Putamen (tissue), 1 donor: ENCODE results near the gene CHST2.

Experiments
- DNase-seq: peaks from one replicate; pipeline ENCODE4 v3.0.0-alpha.2; 2016; ENCODE audit warnings: low spot score

CHST2 gene

GRCh38 chr3:143098032-143098764, 21.4 kb upstream of the CHST2 start:
- DNase-seq: no peak

GRCh38 chr3:143099210-143099609, 20.4 kb upstream of the CHST2 start:
- no peak for DNase-seq

GRCh38 chr3:143099690-143100089, 19.9 kb upstream of the CHST2 start:
- DNase-seq: no peak

- no peak for DNase-seq
Measured at GRCh38 chr3:143100451-143100850, 19.1 kb upstream of the CHST2 start.

- no peak for DNase-seq
Measured at GRCh38 chr3:143101792-143102381, 17.7 kb upstream of the CHST2 start.

GRCh38 chr3:143103652-143104051, 15.9 kb upstream of the CHST2 start:
- no peak for DNase-seq

GRCh38 chr3:143105170-143105569, 14.4 kb upstream of the CHST2 start:
- no peak for DNase-seq

- DNase-seq: no peak
Measured at GRCh38 chr3:143109861-143110260, 9.7 kb upstream of the CHST2 start.

GRCh38 chr3:143110371-143110770, 9.2 kb upstream of the CHST2 start:
- DNase-seq: no peak

- DNase-seq: no peak
Measured at GRCh38 chr3:143118630-143119008, 952 bp upstream of the CHST2 start.

- DNase-seq: no peak
Measured at GRCh38 chr3:143119974-143120715, 574 bp downstream of the CHST2 start.

- no peak for DNase-seq
Measured at GRCh38 chr3:143120716-143121240, 1.2 kb downstream of the CHST2 start.

- DNase-seq: no peak
Measured at GRCh38 chr3:143121241-143122088, 1.9 kb downstream of the CHST2 start.

- no peak for DNase-seq
Measured at GRCh38 chr3:143122089-143122430, 2.5 kb downstream of the CHST2 start.

- no peak for DNase-seq
Measured at GRCh38 chr3:143122608-143123352, 3.2 kb downstream of the CHST2 start.

- DNase-seq: no peak
Measured at GRCh38 chr3:143123353-143123984, 3.9 kb downstream of the CHST2 start.

GRCh38 chr3:143124601-143125520, 5.3 kb downstream of the CHST2 start:
- no peak for DNase-seq

GRCh38 chr3:143127801-143128200, 8.2 kb downstream of the CHST2 start:
- DNase-seq: no peak

GRCh38 chr3:143128227-143128955, 8.8 kb downstream of the CHST2 start:
- no peak for DNase-seq
